SH-SY5Y (cell line): ENCODE results near the gene MYBPC2.

Source experiments
- GATA2 ChIP-seq: IDR thresholded peaks from 2 replicates; pipeline ENCODE4 v1.6.1; 2011; ENCODE audit warnings: mild to moderate bottlenecking, low read depth, low read length
- GATA3 ChIP-seq: IDR thresholded peaks from 2 replicates; pipeline ENCODE4 v1.6.1; 2011; ENCODE audit warnings: low read depth, mild to moderate bottlenecking, low read length, moderate library complexity

- TF ChIP-seq GATA2 (no peak), GATA3 (no peak)
These were observed 81.2 kb downstream of the MYBPC2 start, which contains the start of gene ASPDH for GRCh38 chr19:50513746-50514345.
